Esophagus mucosa (tissue), 1 donor: Measurements from ENCODE around the gene EGLN3. TPM values are rescaled to one million over a fixed set of nuclear protein-coding genes. Genes with fewer than 3 reads are reported as not detected.
"Not testable (repeated sequence)": the region's sequence is repeated elsewhere in the genome, so short reads cannot be mapped to it uniquely, and the experiment has no call there.

Experiments
- ATAC-seq: fragments of 200-7000 bp; cut with Tn5 transposase; one replicate; pipeline ENCODE4 v1.9.1; 2020
- total RNA-seq: library from RNA; stranded (reverse); gene quantifications from one replicate; pipeline ENCODE4 v1.2.4, GENCODE V29; 2023
- donor health status: DM: yes; HTN: yes; CAD: no.

The EGLN3 gene
- 33.8 TPM for total RNA-seq

- ATAC-seq, result peak; percentile 96
These were observed at the start of gene EGLN3 for GRCh38 chr14:33950320-33951182. Gene EGLN3 (minus strand): TSS chr14:33951074. CDS start chr14:33950752, 322 bp downstream.

GRCh38 chr14:34000396-34000795, 49.5 kb upstream of the EGLN3 start:
- ATAC-seq, result no peak

DNA sequence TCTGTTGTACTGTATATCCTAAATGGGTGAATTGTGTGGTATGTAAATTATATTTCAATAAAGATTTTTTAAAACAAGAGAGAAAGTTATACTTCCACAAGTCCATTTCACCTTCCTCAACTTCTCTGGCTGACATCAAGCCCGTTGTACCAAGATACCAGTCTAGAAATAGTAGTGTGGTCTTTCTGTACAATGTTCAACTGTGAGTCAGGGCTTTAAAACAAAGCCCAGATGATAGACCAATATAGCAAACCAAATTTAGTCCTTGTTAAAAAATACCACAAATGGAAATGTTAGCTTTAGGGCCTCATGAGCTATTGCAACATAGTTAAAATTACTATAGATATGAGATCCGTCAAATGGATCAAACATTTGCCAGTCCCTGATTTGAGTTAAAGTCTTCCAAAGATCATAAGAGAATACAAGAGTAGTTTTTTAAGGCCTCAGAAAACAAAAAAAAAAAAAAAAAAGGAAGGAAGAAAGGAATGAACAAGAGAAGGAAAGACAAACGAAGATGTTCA, 49.0 kb upstream of the EGLN3 start:
- no peak for ATAC-seq

DNA sequence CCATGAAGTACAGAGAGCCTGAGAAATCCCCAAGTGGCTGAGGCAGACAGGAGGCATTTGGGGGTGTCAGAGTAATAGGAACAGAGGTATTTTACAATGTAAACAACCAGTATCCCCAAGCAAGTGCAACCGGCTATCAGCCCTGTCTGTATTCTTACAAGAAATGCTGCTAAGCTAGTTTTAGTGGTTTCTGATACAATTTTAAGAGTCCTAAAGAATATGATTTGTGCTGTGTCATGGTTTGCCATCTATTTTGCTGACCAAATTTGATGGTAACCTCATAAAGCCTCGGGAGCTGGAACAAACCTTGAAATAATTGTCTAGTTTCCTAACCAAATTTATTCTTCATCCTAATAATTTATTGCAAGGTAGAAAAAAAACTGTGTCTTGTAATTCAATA, 46.7 kb upstream of the EGLN3 start:
- no peak for ATAC-seq

- ATAC-seq, result no peak
These were observed 45.6 kb upstream of the EGLN3 start for GRCh38 chr14:33996462-33996861.

GRCh38 chr14:33993246-33993645, 42.4 kb upstream of the EGLN3 start:
- ATAC-seq, result no peak

DNA sequence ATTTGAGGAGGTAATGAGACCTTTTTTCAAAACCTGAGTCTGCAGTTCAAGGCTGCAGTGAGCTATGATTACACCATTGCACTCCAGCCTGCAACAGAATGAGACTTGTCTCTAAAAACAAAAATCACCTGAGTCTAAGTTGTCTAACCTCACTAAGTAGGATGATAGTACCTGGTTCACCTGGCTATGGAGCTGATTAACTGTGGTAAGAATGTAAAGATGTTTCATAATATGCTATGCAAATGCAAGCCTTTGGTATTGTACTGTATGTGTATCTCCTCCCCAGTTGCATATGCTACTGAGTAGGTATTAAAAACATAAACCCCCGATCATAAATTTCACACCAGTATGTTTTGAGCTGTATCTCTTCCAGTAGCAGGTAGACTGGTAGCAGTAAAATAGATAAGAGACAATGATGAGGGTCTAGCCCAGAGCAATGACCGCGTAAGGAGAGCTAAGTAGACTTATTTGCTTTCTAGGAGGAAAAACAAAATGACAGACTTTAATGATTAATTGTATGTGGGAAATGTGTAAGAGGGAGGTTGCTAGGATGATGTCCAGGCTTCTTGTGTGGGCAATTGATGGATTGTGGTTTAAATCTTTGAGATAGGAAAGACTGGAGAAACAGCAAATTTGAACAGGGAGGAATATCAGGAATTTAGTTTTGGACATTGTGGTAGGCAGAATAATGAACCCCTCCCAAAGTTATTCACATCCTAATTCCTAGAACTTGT, 41.6 kb upstream of the EGLN3 start:
- ATAC-seq, result no peak

- ATAC-seq, result no peak
These were observed 39.9 kb upstream of the EGLN3 start for GRCh38 chr14:33990790-33991189.

DNA sequence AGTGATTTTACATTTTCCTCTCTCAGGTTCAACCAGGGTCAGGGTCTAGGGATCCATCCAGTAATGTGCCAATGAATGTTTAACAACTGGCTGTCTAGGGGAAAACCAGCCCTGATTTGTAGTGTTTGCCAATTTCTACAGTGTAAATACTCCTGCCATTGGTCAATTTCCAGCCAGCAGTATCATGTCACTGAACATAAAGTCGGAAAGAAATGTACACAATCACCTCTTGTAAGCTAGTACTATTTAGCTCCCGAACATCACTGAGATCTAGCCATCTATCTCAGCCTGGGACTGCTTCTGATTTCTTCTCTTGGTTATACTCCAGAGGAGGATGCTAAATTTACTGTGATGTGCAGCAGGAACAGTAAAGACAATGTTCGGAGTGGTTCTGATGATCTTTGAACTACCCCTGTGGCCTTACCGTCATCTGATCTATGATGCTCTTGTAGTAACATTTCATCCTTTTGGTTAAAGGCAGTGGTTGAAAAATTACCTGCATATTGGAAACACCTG, 36.7 kb upstream of the EGLN3 start:
- no peak for ATAC-seq

DNA sequence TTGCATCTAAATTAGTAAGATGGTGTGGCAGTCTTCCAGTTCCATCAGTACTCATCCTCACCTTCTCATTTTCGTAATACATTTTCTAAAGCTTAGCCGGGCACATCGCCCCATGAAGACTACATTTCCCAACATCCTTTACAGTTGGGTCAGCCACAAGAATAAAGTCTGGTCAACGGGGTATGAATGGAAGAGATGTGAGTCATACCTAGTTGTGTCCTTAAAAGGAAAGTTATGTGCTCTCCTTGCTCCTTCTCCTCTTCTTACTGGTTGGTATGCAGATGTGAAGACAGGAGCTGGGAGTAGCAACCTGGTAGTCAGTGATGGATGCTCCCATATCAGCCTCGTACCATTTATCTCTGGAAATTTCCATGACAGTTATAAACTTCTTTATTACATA, 35.9 kb upstream of the EGLN3 start:
- ATAC-seq, result peak; percentile 69

- ATAC-seq, result no peak
These were observed 34.4 kb upstream of the EGLN3 start for GRCh38 chr14:33985242-33985641.

DNA sequence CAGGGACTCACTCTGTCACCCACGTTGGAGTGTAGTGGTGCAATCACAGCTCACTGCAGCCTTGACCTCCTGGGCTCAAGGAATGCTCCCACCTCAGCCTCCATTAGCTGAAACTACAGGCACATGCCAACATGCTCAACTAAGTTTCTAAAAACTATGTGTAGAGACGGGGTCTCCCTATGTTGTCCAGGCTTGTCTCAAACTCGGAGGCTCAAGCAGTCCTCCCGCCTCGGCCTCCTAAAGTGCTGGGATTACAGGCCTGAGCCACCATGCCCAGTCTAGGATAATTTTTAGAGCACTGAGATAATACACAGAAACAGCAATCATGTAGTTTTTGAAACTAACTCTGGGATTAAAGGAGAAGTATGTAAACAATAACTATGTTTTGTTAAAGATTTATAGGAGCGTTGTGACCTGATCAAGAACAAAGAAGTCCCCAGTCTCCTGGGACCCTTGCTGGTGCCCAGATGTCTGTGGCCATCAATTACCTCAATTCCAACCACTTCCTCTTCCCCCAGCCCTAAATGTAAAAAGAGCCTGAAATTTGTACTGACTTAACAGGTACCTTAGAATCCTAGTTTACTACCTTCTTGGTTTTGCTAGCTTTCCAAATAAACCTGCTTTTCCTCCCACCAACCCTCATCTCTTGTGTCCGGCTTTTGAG, 28.9 kb upstream of the EGLN3 start:
- no peak for ATAC-seq

GRCh38 chr14:33978892-33979612, 28.2 kb upstream of the EGLN3 start:
- ATAC-seq, result no peak

DNA sequence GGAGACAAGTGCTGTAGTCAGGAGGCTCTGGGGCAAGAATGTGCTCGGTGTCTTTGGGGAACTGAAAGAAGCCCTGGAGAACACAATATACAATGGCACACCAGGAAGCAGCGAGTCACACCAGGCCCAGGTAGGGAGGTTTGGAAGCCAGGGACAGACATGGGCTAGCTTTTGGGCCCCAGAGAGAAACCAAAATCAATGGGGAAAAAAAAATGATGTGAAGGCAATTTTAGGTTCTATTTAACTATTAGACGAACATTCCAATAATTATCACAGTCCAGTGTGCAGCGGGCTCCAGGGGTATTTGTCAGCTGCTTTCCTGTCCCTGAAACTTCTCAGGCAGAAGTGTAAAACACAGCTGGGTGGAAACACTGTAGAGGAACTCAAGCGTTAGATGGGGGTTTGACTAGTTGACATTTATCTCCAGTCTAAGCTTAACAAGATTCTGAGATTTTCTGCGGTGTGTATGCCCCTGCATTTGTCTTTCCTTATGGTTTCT, 21.8 kb upstream of the EGLN3 start:
- ATAC-seq, result no peak

DNA sequence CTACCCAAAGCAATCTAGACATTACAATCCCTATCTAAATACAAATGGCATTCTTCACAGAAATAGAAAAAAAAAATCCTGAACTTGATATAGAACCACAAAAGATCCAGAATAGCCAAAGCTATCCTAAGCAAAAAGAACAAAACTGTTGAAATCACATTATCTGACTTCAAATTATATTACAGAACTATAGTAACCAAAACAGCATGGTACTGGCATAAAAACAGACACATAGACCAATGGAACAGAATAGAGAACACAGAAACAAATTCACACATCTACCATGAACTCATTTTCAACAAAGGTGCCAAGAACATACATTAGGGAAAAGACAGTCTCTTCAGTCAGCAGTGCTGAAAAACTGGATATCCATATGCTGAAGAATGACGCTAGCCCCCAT, 19.0 kb upstream of the EGLN3 start:
- ATAC-seq, result not testable (repeated sequence)

DNA sequence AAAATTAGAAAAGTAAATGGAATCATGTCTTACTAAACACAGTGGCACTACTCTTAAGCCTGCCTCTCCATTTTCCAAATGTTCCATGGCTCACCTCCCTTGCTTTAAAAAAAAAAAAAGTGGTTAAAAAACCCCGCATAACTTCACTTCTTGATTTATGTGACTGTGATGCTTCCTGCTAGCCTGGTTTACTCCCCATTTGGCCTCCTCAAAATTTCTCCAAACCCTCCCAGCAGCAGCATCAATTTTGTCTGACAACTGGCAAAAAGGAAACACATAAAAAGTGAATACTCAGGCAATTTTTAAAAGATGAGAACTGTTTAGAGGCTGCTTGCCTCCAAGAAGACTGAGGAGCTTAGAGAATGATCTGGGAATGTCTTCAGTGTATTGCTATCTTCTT, 17.8 kb upstream of the EGLN3 start:
- ATAC-seq, result no peak

- no peak for ATAC-seq
These were observed 16.3 kb upstream of the EGLN3 start for GRCh38 chr14:33967138-33967537.

- ATAC-seq, result no peak
These were observed 15.4 kb upstream of the EGLN3 start for GRCh38 chr14:33966276-33966675.

- no peak for ATAC-seq
These were observed 13.9 kb upstream of the EGLN3 start for GRCh38 chr14:33964599-33965317.

- no peak for ATAC-seq
These were observed 13.0 kb upstream of the EGLN3 start for GRCh38 chr14:33963892-33964291.

GRCh38 chr14:33962466-33962865, 11.6 kb upstream of the EGLN3 start:
- not testable (repeated sequence) for ATAC-seq
